ENCODE results near the gene GPR146.

GPR146 gene

GRCh38 chr7:1074593-1075431, 30.5 kb downstream of the GPR146 start:
- no peak for DNase-seq (ENCODE audit: low spot score)

GRCh38 chr7:1076184-1077072, 32.1 kb downstream of the GPR146 start:
- no peak for DNase-seq (ENCODE audit: low spot score)

GRCh38 chr7:1078519-1078918, 34.2 kb downstream of the GPR146 start:
- DNase-seq (ENCODE audit: low spot score), result no peak

GRCh38 chr7:1078985-1079384, 34.6 kb downstream of the GPR146 start:
- DNase-seq (ENCODE audit: low spot score), result no peak

GRCh38 chr7:1079546-1079945, 35.2 kb downstream of the GPR146 start:
- no peak for DNase-seq (ENCODE audit: low spot score)

- no peak for DNase-seq (ENCODE audit: low spot score)
Measured at GRCh38 chr7:1080252-1080920, 36.0 kb downstream of the GPR146 start.

- DNase-seq (ENCODE audit: low spot score), result no peak
Measured at GRCh38 chr7:1080921-1081255, 36.5 kb downstream of the GPR146 start.

- no peak for DNase-seq (ENCODE audit: low spot score)
Measured at GRCh38 chr7:1081336-1081735, 37.0 kb downstream of the GPR146 start.

- peak; percentile 90 for DNase-seq (ENCODE audit: low spot score)
Measured at GRCh38 chr7:1081931-1082401, 37.6 kb downstream of the GPR146 start.

- DNase-seq (ENCODE audit: low spot score), result no peak
Measured at GRCh38 chr7:1083729-1084657, 39.6 kb downstream of the GPR146 start.

GRCh38 chr7:1085266-1085665, 40.9 kb downstream of the GPR146 start:
- DNase-seq (ENCODE audit: low spot score), result no peak

GRCh38 chr7:1085910-1086421, 41.6 kb downstream of the GPR146 start:
- no peak for DNase-seq (ENCODE audit: low spot score)

- no peak for DNase-seq (ENCODE audit: low spot score)
Measured at GRCh38 chr7:1086588-1087464, 42.5 kb downstream of the GPR146 start.

- DNase-seq (ENCODE audit: low spot score), result no peak
Measured at GRCh38 chr7:1087465-1087814, 43.1 kb downstream of the GPR146 start.

- DNase-seq (ENCODE audit: low spot score), result peak; percentile 49
Measured at GRCh38 chr7:1087952-1088920, 43.9 kb downstream of the GPR146 start, which contains the start of gene GPER1. GPER1 (plus strand) TSS chr7:1088113; CDS start chr7:1091729, 3,616 bp downstream.

GRCh38 chr7:1090236-1090635, 45.9 kb downstream of the GPR146 start:
- DNase-seq (ENCODE audit: low spot score), result no peak

GRCh38 chr7:1090686-1091643, 46.6 kb downstream of the GPR146 start:
- DNase-seq (ENCODE audit: low spot score), result no peak

All from SK-N-DZ (cell line).